Kidney (tissue), 22 donors: ENCODE data around the gene SOHLH2. TPM values are rescaled to one million over a fixed set of nuclear protein-coding genes. Genes with fewer than 3 reads are reported as not detected.

ENCODE experiments used
- DNase-seq, 5 donors: peaks; one replicate each; pipeline ENCODE4 v3.0.0-alpha.2; 2013 to 2020
- FAIRE-seq: peaks from 2 replicates; lab custom pipeline; 2012; peaks lifted over from hg19 to GRCh38; lab: Jason Lieb, UNC
- H3K27ac ChIP-seq, 2 donors: one replicate each; pipeline ENCODE4 v1.7.0; 2013; ENCODE audit warnings: low read depth in 2 of 2, low read length in 2 of 2, inconsistent platforms in 1 of 2
- H3K27me3 ChIP-seq: one replicate; pipeline ENCODE4 v1.7.1; 2013; ENCODE audit warnings: low read length, inconsistent platforms; ENCODE audit not compliant: control insufficient read depth, insufficient read depth
- H3K36me3 ChIP-seq, 3 donors: one replicate each; pipeline versions ENCODE4 v1.7.0 to v1.7.1; 2013; ENCODE audit warnings: low read length in 3 of 3, control low read depth in 1 of 3, inconsistent platforms in 1 of 3; ENCODE audit not compliant: insufficient read depth in 3 of 3, control insufficient read depth in 2 of 3
- H3K4me1 ChIP-seq, 3 donors: one replicate each; pipeline versions ENCODE4 v1.7.0 to v1.7.1; 2013; ENCODE audit warnings: low read length in 3 of 3, inconsistent platforms in 1 of 3, low read depth in 1 of 3; ENCODE audit not compliant: control insufficient read depth in 2 of 3, insufficient read depth in 2 of 3
- H3K4me3 ChIP-seq, 3 donors: one replicate each; pipeline versions ENCODE4 v1.7.0 to v1.8.1; 2013; ENCODE audit warnings: low read length in 3 of 3, control low read depth in 1 of 3, inconsistent platforms in 1 of 3
- H3K9ac ChIP-seq, 3 donors: one replicate each; pipeline versions ENCODE4 v1.7.0 to v1.7.1; 2013; ENCODE audit warnings: low read length in 3 of 3, control low read depth in 1 of 3, inconsistent platforms in 1 of 3
- H3K9me3 ChIP-seq, 3 donors: one replicate each; pipeline versions ENCODE4 v1.7.0 to v1.7.1; 2013; ENCODE audit warnings: low read length in 3 of 3, control low read depth in 1 of 3, inconsistent platforms in 1 of 3; ENCODE audit not compliant: control insufficient read depth in 2 of 3, insufficient read depth in 1 of 3
- CTCF ChIP-seq: IDR thresholded peaks from 3 replicates; pipeline ENCODE4 v1.5.1; 2012; ENCODE audit warnings: mild to moderate bottlenecking, moderate library complexity, borderline replicate concordance; ENCODE audit not compliant: insufficient read depth; ENCODE audit errors: extremely low read depth
- intact Hi-C: fragments of 100-400 bp; cut with DNase I; formaldehyde crosslinking; loops from one replicate; pipeline ENCODE4 v1.11.1; 2022
- long read RNA-seq, 10 donors: library from polyadenylated mRNA in 1 of 10; unstranded in 1 of 10; transcript quantifications; one replicate each; pipeline ENCODE4 v2.0.0 and lab custom pipeline, GENCODE V29; 2021 to 2026
- polyA plus RNA-seq: library from polyadenylated mRNA; stranded (reverse); fragments of 350-450 nt; fragmentation: Illumina TruSeq; extraction: RNeasy Lipid Tissue Mini Kit (QIAGEN cat#74804); gene quantifications from one replicate; pipeline ENCODE4 v1.2.3, GENCODE V29; 2014; ENCODE audit warnings: low read depth, low replicate concordance; ENCODE audit not compliant: insufficient read depth
- total RNA-seq: library from RNA; stranded (reverse); fragmentation: NEBNext Ultra II Directional; extraction: Animal tissue kit (Norgen Biotek cat#: 25700); gene quantifications from one replicate; pipeline ENCODE4 v1.2.1, GENCODE V29; 2021
- donor health status: control.
- donor health status: control.
- donor health status: control.
- donor health status: control.
- donor health status: control.
- donor health status: DM: yes; HTN: yes; CAD: no.
- donor health status: Normal renal cell carcinoma (clear cell type).

Gene SOHLH2
- total RNA-seq (0.54 TPM), polyA plus RNA-seq (0.17 TPM)
- long read RNA-seq, donor 1 = 0 reads
- long read RNA-seq, donor 2 = 0 reads
- long read RNA-seq, donor 3 = 0 reads
- long read RNA-seq, donor 4 = 0 reads
- long read RNA-seq, donor 5 = 0 reads
- long read RNA-seq, donor 6 = 0 reads
- long read RNA-seq, donor 7 = 0 reads
- long read RNA-seq, donor 8 = 0 reads
- long read RNA-seq, donor 9 = 0 reads
- long read RNA-seq, donor 10 = 0 reads

- H3K4me1 ChIP-seq = no peaks in the 10 kb centered on the region
- H3K27me3 ChIP-seq = no peaks in the 10 kb centered on the region
- intact Hi-C loops = no loop called here
- H3K9ac ChIP-seq = no peak within 1 kb of the TSS
- DNase-seq = no peak
- H3K4me3 ChIP-seq = no peak within 1 kb of the TSS
- TF ChIP-seq CTCF = no peak
- no peak for FAIRE-seq
- H3K27ac ChIP-seq = no peak within 1 kb of the TSS
- H3K36me3 ChIP-seq = no peaks in the 10 kb centered on the region
- H3K9me3 ChIP-seq = no peaks in the 10 kb centered on the region
These were observed at the start of gene SOHLH2 for GRCh38 chr13:36214163-36214921. Gene SOHLH2 (minus strand): TSS chr13:36214556. CDS start chr13:36214526, 30 bp downstream.

GRCh38 chr13:36261976-36262375 is 47.6 kb upstream of the SOHLH2 start:
- Histone ChIP-seq H3K4me1 (no peaks in the 10 kb centered on the region), H3K4me3 (no peak overlapping the region), H3K9me3 (no peaks in the 10 kb centered on the region), H3K27ac (no peak overlapping the region), H3K27me3 (no peaks in the 10 kb centered on the region), H3K36me3 (no peaks in the 10 kb centered on the region), H3K9ac (no peak overlapping the region)
- intact Hi-C loops = no loop called here
- DNase-seq (no peak), FAIRE-seq (no peak)
- TF ChIP-seq CTCF = no peak

- H3K27me3 ChIP-seq = no peaks in the 10 kb centered on the region
- no peak overlapping the region for H3K27ac ChIP-seq
- no peak for DNase-seq
- no peak overlapping the region for H3K9ac ChIP-seq
- no peaks in the 10 kb centered on the region for H3K9me3 ChIP-seq
- no peak for TF ChIP-seq CTCF
- H3K36me3 ChIP-seq = no peaks in the 10 kb centered on the region
- intact Hi-C loops = no loop called here
- no peak overlapping the region for H3K4me3 ChIP-seq
- no peaks in the 10 kb centered on the region for H3K4me1 ChIP-seq
- no peak for FAIRE-seq
These were observed 46.7 kb upstream of the SOHLH2 start for GRCh38 chr13:36261011-36261410.
